Mucosa of rectum (tissue), 2 donors: ENCODE measurements around the gene MMP23B.

Source experiments
- H3K27ac ChIP-seq, 2 donors: one replicate each; pipeline ENCODE4 v1.7.0; 2013; ENCODE audit warnings: inconsistent platforms in 2 of 2, low read depth in 2 of 2, low read length in 2 of 2
- H3K27me3 ChIP-seq, 2 donors: one replicate each; pipeline ENCODE4 v1.7.0; 2013; ENCODE audit warnings: low read length in 2 of 2; ENCODE audit not compliant: control insufficient read depth in 2 of 2, insufficient read depth in 2 of 2
- H3K36me3 ChIP-seq, 2 donors: one replicate each; pipeline ENCODE4 v1.7.0; 2013; ENCODE audit warnings: low read length in 2 of 2; ENCODE audit not compliant: control insufficient read depth in 2 of 2, insufficient read depth in 2 of 2
- H3K4me1 ChIP-seq, 2 donors: one replicate each; pipeline ENCODE4 v1.7.0; 2013; ENCODE audit warnings: low read length in 2 of 2, mild to moderate bottlenecking in 1 of 2; ENCODE audit not compliant: control insufficient read depth in 2 of 2, insufficient read depth in 2 of 2
- H3K4me3 ChIP-seq, 2 donors: one replicate each; pipeline ENCODE4 v1.7.0; 2013; ENCODE audit warnings: low read length in 2 of 2
- H3K9ac ChIP-seq, 2 donors: one replicate each; pipeline ENCODE4 v1.7.0; 2013; ENCODE audit warnings: low read length in 2 of 2, low read depth in 1 of 2, mild to moderate bottlenecking in 1 of 2
- H3K9me3 ChIP-seq, 2 donors: one replicate each; pipeline ENCODE4 v1.7.0; 2013; ENCODE audit warnings: low read length in 2 of 2; ENCODE audit not compliant: control insufficient read depth in 2 of 2
- donor health status: healthy.
- donor health status: Normal muscosa, but diverticular disease.

Gene MMP23B

DNA sequence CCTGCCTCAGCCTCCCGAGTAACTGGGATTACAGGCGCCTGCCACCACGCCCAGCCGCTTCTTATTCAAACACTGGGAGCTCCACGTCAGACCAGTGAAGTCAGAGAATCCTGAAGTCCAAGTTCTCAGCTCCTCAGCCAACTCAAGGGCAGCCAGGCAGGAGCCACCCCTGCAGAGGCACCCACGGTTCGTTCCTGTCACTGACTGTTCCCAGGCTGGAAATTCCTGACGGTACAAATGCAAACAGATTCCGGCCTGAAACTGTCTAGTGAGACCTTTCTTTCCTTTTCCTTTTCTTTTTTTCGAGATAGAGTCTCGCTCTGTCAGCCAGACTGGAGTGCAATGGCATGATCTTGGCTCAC lies 48.9 kb downstream of the MMP23B start:
- H3K4me1 ChIP-seq = peaks cover 22 to 23% of the 10 kb centered on the region in 2 donors
- peak overlapping the region in 1 of 2 donors; percentile 3 for H3K27ac ChIP-seq
- no peaks in the 10 kb centered on the region for H3K9me3 ChIP-seq
- no peaks in the 10 kb centered on the region for H3K27me3 ChIP-seq
- peaks cover 0 to 14% of the 10 kb centered on the region in 2 donors for H3K36me3 ChIP-seq
- H3K9ac ChIP-seq = no peak overlapping the region
- H3K4me3 ChIP-seq = no peak overlapping the region

DNA sequence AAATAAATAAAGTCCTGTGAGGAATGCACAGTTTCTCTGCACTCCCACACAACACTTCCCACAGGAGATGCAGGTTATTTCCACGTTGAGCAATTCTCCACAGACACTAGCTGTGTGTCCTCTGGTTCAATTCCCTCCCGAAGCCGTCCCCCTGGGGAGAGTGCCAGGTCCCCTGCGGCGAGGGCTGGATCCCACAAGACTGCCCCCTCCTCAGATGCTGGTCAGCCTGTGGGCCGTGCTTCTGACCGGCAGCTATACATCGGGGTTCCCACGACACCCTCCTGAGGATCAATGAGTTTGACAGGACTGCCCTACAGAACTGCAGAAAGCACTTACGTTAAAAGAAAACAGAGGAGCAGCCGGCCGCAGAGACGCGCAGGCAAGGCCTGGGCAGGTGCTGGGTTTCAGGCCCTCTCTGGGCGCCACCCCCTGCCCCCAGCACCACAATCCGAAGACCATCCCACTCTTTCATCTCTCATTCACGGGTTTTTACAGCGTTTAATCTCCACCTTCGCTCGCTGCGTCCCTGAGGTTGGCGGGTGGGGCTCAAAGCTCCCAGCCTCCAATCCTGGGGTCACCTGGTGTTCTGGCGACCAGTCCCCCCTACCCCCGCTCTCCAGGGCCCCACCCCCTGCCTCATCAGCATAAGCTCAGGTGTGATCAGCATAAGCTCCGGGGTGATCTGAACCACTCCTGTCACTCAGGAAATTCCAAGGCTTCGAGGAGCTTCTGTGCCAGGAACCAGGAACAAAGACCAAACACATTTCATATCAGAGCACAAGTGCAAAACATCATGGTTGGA lies 51.3 kb downstream of the MMP23B start:
- Histone ChIP-seq H3K9me3 (no peaks in the 10 kb centered on the region), H3K9ac (no peak overlapping the region), H3K36me3 (peaks cover 0 to 17% of the 10 kb centered on the region in 2 donors), H3K4me1 (peaks cover 14% of the 10 kb centered on the region in 2 donors), H3K27me3 (no peaks in the 10 kb centered on the region), H3K27ac (no peak overlapping the region), H3K4me3 (no peak overlapping the region)
